MM.1S (cell line): ENCODE results near the gene SLC6A16.

Experiments used
- EZH2 ChIP-seq: fragments of 300-600 bp; sonication (generic); optimal IDR thresholded peaks from 2 replicates; pipeline ENCODE3; 2017; ENCODE audit warnings: low read depth, mild to moderate bottlenecking, antibody characterized with exemption, low read length, mixed read lengths
- TF ChIP-seq, protein P1 (sequence below): fragments of 300-600 bp; sonication (generic); IDR thresholded peaks from 2 replicates; pipeline ENCODE4 v1.5.1; 2016; ENCODE audit warnings: antibody characterized with exemption, low read length, mixed read lengths

- TF ChIP-seq, protein P1, sequence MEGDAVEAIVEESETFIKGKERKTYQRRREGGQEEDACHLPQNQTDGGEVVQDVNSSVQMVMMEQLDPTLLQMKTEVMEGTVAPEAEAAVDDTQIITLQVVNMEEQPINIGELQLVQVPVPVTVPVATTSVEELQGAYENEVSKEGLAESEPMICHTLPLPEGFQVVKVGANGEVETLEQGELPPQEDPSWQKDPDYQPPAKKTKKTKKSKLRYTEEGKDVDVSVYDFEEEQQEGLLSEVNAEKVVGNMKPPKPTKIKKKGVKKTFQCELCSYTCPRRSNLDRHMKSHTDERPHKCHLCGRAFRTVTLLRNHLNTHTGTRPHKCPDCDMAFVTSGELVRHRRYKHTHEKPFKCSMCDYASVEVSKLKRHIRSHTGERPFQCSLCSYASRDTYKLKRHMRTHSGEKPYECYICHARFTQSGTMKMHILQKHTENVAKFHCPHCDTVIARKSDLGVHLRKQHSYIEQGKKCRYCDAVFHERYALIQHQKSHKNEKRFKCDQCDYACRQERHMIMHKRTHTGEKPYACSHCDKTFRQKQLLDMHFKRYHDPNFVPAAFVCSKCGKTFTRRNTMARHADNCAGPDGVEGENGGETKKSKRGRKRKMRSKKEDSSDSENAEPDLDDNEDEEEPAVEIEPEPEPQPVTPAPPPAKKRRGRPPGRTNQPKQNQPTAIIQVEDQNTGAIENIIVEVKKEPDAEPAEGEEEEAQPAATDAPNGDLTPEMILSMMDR, result no peak
- TF ChIP-seq EZH2, result no peak
These were observed 63.4 kb downstream of the SLC6A16 start for GRCh38 chr19:49261602-49262001.
